Endothelial cell of umbilical vein (primary cell): Measurements from ENCODE around the gene HDAC5. TPM values are rescaled to one million over a fixed set of nuclear protein-coding genes. Genes with fewer than 3 reads are reported as not detected.

Experiments
- BruUV-seq: library from RNA; stranded (reverse); fragments of 400-500 nt; replicated peaks from 2 replicates; lab custom pipeline; 2021; lab: Mats Ljungman, UMichigan
- CTCF ChIA-PET: fragments of 300-600, 350-600 bp; sonication (Branson Sonifier 250); formaldehyde crosslinking; loops from one replicate; lab custom pipeline; 2021; ENCODE audit warnings: antibody characterized with exemption, inconsistent platforms; lab: Charles Lee
- POLR2A ChIA-PET: fragments of 300-600, 350-600 bp; sonication (Branson Sonifier 250); formaldehyde crosslinking; loops from one replicate; lab custom pipeline; 2021; ENCODE audit warnings: antibody characterized with exemption, inconsistent platforms; lab: Charles Lee
- DNase-seq: peaks from one replicate; pipeline ENCODE4 v3.0.0-alpha.2; 2011; ENCODE audit warnings: low read depth, low spot score
- FAIRE-seq: peaks from 2 replicates; lab custom pipeline; 2011; peaks lifted over from hg19 to GRCh38; lab: Jason Lieb, UNC
- H2AFZ ChIP-seq: 2 replicates; pipeline ENCODE4 v1.6.0; 2012; ENCODE audit warnings: low read depth, low read length, control low read depth, inconsistent platforms
- H3K27ac ChIP-seq: 2 replicates; pipeline ENCODE4 v1.5.1; 2011; ENCODE audit warnings: low read depth, mild to moderate bottlenecking, control low read depth, low read length, moderate library complexity; ENCODE audit not compliant: insufficient read depth
- H3K27me3 ChIP-seq, 2 experiments: 2 replicates each; pipeline versions ENCODE4 v1.6.0 to v1.6.1; 2011; ENCODE audit warnings: low read length in 2 of 2, mixed read lengths in 1 of 2; ENCODE audit not compliant: control insufficient read depth in 2 of 2, insufficient read depth in 2 of 2
- H3K36me3 ChIP-seq, 2 experiments: 2 replicates in 1 of 2; 3 replicates in 1 of 2; pipeline ENCODE4 v1.5.1; 2011; ENCODE audit warnings: low read length in 2 of 2, mild to moderate bottlenecking in 1 of 2, moderate library complexity in 1 of 2; ENCODE audit not compliant: control insufficient read depth in 2 of 2, insufficient read depth in 2 of 2; ENCODE audit errors: extremely low read depth in 1 of 2
- H3K4me1 ChIP-seq: 3 replicates; pipeline ENCODE4 v1.5.1; 2011; ENCODE audit warnings: mild to moderate bottlenecking, low read length; ENCODE audit not compliant: control insufficient read depth, insufficient read depth; ENCODE audit errors: extremely low read depth
- H3K4me2 ChIP-seq: 2 replicates; pipeline ENCODE4 v1.6.1; 2011; ENCODE audit warnings: low read length, control low read depth, mixed read lengths; ENCODE audit not compliant: insufficient read depth
- H3K4me3 ChIP-seq, 3 experiments: fragments of 200-600 bp in 1 of 3; sonication (generic), shearing (Covaris generic) in 1 of 3; replicated peaks in 1 of 3; 2 replicates each; pipeline ENCODE4 v1.5.1; 2011 to 2016; ENCODE audit warnings: control low read depth in 3 of 3, low read length in 3 of 3, mild to moderate bottlenecking in 2 of 3, inconsistent platforms in 1 of 3, low read depth in 1 of 3, moderate library complexity in 1 of 3; ENCODE audit not compliant: insufficient read depth in 1 of 3
- H3K79me2 ChIP-seq: 2 replicates; pipeline ENCODE4 v1.6.0; 2012; ENCODE audit warnings: low read length, inconsistent platforms; ENCODE audit not compliant: control insufficient read depth, insufficient read depth
- H3K9ac ChIP-seq: replicated peaks from 2 replicates; pipeline ENCODE3; 2011; ENCODE audit warnings: low read length, control low read depth; ENCODE audit not compliant: insufficient read depth; ENCODE audit errors: extremely low read depth
- H3K9me1 ChIP-seq: replicated peaks from 3 replicates; pipeline ENCODE4 v1.6.0; 2011; ENCODE audit warnings: mild to moderate bottlenecking, low read length; ENCODE audit not compliant: control insufficient read depth, insufficient read depth; ENCODE audit errors: extremely low read depth
- H3K9me3 ChIP-seq: replicated peaks from 2 replicates; pipeline ENCODE4 v1.5.1; 2012; ENCODE audit warnings: low read length, inconsistent platforms; ENCODE audit not compliant: control insufficient read depth, insufficient read depth
- H4K20me1 ChIP-seq: replicated peaks from 2 replicates; pipeline ENCODE3; 2011; ENCODE audit warnings: mild to moderate bottlenecking, low read length; ENCODE audit not compliant: control insufficient read depth, insufficient read depth; ENCODE audit errors: extremely low read depth
- EZH2 ChIP-seq: IDR thresholded peaks from 2 replicates; pipeline ENCODE4 v1.6.1; 2012; ENCODE audit warnings: borderline replicate concordance, low read depth, mild to moderate bottlenecking, moderate library complexity, low read length, inconsistent platforms; ENCODE audit not compliant: severe bottlenecking
- FOS ChIP-seq: IDR thresholded peaks from 2 replicates; pipeline ENCODE4 v1.6.1; 2011; ENCODE audit warnings: mild to moderate bottlenecking, low read length, moderate library complexity, borderline replicate concordance; ENCODE audit not compliant: insufficient read depth
- GATA2 ChIP-seq: IDR thresholded peaks from 2 replicates; pipeline ENCODE4 v1.7.0; 2011; ENCODE audit warnings: low read depth, mild to moderate bottlenecking, moderate library complexity, mixed read lengths, low read length; ENCODE audit not compliant: insufficient read length, insufficient read depth
- JUN ChIP-seq: IDR thresholded peaks from 2 replicates; pipeline ENCODE4 v1.6.1; 2011; ENCODE audit warnings: borderline replicate concordance, low read depth; ENCODE audit not compliant: insufficient read length, insufficient read depth
- MYC ChIP-seq: IDR thresholded peaks from one replicate; pipeline ENCODE4 v1.6.1; 2011; ENCODE audit warnings: mild to moderate bottlenecking, low read depth, low read length
- POLR2A ChIP-seq: IDR thresholded peaks from 2 replicates; pipeline ENCODE4 v1.6.1; 2012; ENCODE audit warnings: low read depth, mild to moderate bottlenecking, control low read depth, low read length
- POLR2AphosphoS5 ChIP-seq: IDR thresholded peaks from 2 replicates; pipeline ENCODE4 v1.6.1; 2012; ENCODE audit warnings: low read depth, mild to moderate bottlenecking, control low read depth, low read length, moderate library complexity; ENCODE audit not compliant: insufficient read depth
- dilution Hi-C: fragments of 300-500 bp; cut with MboI; formaldehyde crosslinking; loops from one replicate; pipeline ENCODE4 v1.15.0; 2019; ENCODE audit warnings: low sequenced_read_pairs; ENCODE audit not compliant: extremely low pct_ligation_motif_present
- intact Hi-C: fragments of 100-400 bp; cut with micrococcal nuclease; formaldehyde crosslinking; loops from one replicate; pipeline ENCODE4 v1.10.0; 2022
- polyA plus RNA-seq, 4 experiments: library from polyadenylated mRNA; depleted of rRNA in 3 of 4; stranded (reverse) in 3 of 4; unstranded in 1 of 4; fragments of >200 nt; gene quantifications; 2 replicates each; pipeline versions ENCODE4 v1.2.1 to v1.2.3, GENCODE V29; 2011 to 2012; ENCODE audit warnings: missing spikeins in 1 of 4
- total RNA-seq: library from RNA; stranded (reverse); gene quantifications from 2 replicates; pipeline ENCODE4 v1.2.3, GENCODE V29; 2021
- TF ChIP-seq, protein P1 (sequence below), 2 donors: IDR thresholded peaks; 1 replicate in 1 of 2; 2 replicates in 1 of 2; pipeline ENCODE4 v1.5.1; 2011; ENCODE audit warnings: low read length in 2 of 2, mild to moderate bottlenecking in 2 of 2, moderate library complexity in 2 of 2, control low read depth in 1 of 2, inconsistent platforms in 1 of 2, low read depth in 1 of 2; ENCODE audit not compliant: insufficient read depth in 1 of 2; ENCODE audit errors: extremely low read depth in 1 of 2
- TF ChIP-seq, protein P2 (sequence below): IDR thresholded peaks from 2 replicates; pipeline ENCODE4 v1.6.1; 2011; ENCODE audit not compliant: insufficient read depth, insufficient read length

HDAC5 gene
- total and polyA plus RNA-seq, 2 donors (not counting 3 experiments of a cell fraction or from before 2014, with no cell fraction given), result 35.4 to 40.4 TPM

DNA sequence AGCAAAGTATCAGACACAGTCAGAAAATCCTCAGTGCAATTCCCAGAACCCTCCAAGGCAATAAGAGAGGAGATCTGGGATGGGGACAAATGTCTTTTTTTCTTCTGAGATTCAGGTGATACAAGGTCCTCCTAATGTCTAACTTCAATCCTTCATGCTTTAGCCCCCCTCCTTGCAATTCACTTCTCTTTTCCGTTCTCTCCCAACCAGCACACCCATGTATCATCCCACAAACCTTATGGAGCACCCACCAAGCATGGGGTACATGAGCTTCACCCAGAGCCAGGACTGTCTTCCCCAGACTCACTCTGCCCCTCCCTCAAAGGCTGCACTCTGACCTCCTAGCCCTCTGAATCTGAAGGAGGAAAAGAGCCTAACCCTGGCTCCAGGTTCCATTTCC, 10.1 kb downstream of the HDAC5 start:
- no peak overlapping the region for H3K4me3 ChIP-seq
- H3K4me1 ChIP-seq, result peaks cover 14% of the 10 kb centered on the region
- no peak overlapping the region for H3K9ac ChIP-seq
- dilution Hi-C loops (no loop called here), intact Hi-C loops (loop anchor here (10.0 kb wide), 1 partner anchor 109 kb away; the partner anchor contains the start of gene NAGS)
- H3K9me3 ChIP-seq, result no peaks in the 10 kb centered on the region
- FAIRE-seq, result no peak
- no peak overlapping the region for H3K4me2 ChIP-seq
- no peak overlapping the region for H2AFZ ChIP-seq
- CTCF ChIA-PET, result interaction anchor here (1.5 kb wide), 1 partner anchor 10 kb away, joined by 4 read pairs; the partner anchor contains the start of gene HDAC5
- H3K27me3 ChIP-seq, result no peaks in the 10 kb centered on the region
- peaks cover 0 to 7% of the 10 kb centered on the region in 2 experiments for H3K36me3 ChIP-seq
- H4K20me1 ChIP-seq, result no peaks in the 10 kb centered on the region
- DNase-seq, result no peak
- no TSS peak for BruUV-seq
- no peaks in the 10 kb centered on the region for H3K79me2 ChIP-seq
- no peak for TF ChIP-seq EZH2
- TF ChIP-seq POLR2AphosphoS5, result no peak
- TF ChIP-seq, protein P1, sequence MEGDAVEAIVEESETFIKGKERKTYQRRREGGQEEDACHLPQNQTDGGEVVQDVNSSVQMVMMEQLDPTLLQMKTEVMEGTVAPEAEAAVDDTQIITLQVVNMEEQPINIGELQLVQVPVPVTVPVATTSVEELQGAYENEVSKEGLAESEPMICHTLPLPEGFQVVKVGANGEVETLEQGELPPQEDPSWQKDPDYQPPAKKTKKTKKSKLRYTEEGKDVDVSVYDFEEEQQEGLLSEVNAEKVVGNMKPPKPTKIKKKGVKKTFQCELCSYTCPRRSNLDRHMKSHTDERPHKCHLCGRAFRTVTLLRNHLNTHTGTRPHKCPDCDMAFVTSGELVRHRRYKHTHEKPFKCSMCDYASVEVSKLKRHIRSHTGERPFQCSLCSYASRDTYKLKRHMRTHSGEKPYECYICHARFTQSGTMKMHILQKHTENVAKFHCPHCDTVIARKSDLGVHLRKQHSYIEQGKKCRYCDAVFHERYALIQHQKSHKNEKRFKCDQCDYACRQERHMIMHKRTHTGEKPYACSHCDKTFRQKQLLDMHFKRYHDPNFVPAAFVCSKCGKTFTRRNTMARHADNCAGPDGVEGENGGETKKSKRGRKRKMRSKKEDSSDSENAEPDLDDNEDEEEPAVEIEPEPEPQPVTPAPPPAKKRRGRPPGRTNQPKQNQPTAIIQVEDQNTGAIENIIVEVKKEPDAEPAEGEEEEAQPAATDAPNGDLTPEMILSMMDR (IDR thresholded peaks at IDR 0.05; ENCODE audit: extremely low read depth in 1 of 2, insufficient read depth in 1 of 2, low read depth in 1 of 2, low read length in 2 of 2), result no peak
- TF ChIP-seq, protein P2, sequence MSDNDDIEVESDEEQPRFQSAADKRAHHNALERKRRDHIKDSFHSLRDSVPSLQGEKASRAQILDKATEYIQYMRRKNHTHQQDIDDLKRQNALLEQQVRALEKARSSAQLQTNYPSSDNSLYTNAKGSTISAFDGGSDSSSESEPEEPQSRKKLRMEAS, result no peak
- TF ChIP-seq POLR2A, result no peak
- TF ChIP-seq GATA2, result no peak
- no peak for TF ChIP-seq JUN
- no peak for TF ChIP-seq FOS
- no peak for TF ChIP-seq MYC
- POLR2A ChIA-PET, result no interaction called here
- H3K9me1 ChIP-seq, result no peaks in the 10 kb centered on the region
- no peak overlapping the region for H3K27ac ChIP-seq
